DOHH2 (cell line): ENCODE results near the gene ANKRD34B.
"Not testable (repeated sequence)": the region's sequence is repeated elsewhere in the genome, so short reads cannot be mapped to it uniquely, and the experiment has no call there.

Source experiments
- EZH2phosphoT487 ChIP-seq: fragments of 200-600 bp; sonication (generic); IDR thresholded peaks from 2 replicates; pipeline ENCODE4 v1.6.1; 2017; ENCODE audit warnings: borderline replicate concordance, mild to moderate bottlenecking, antibody characterized with exemption, low read length, moderate library complexity, mixed read lengths
- TF ChIP-seq, protein P1 (sequence below): fragments of 200-600 bp; sonication (generic); IDR thresholded peaks from one replicate; pipeline ENCODE4 v1.5.1; 2014; ENCODE audit warnings: antibody characterized with exemption, mild to moderate bottlenecking, low read depth, low read length; ENCODE audit not compliant: poor library complexity, severe bottlenecking

GRCh38 chr5:80580291-80580690 lies 10.2 kb upstream of the ANKRD34B start:
- TF ChIP-seq, protein P1, sequence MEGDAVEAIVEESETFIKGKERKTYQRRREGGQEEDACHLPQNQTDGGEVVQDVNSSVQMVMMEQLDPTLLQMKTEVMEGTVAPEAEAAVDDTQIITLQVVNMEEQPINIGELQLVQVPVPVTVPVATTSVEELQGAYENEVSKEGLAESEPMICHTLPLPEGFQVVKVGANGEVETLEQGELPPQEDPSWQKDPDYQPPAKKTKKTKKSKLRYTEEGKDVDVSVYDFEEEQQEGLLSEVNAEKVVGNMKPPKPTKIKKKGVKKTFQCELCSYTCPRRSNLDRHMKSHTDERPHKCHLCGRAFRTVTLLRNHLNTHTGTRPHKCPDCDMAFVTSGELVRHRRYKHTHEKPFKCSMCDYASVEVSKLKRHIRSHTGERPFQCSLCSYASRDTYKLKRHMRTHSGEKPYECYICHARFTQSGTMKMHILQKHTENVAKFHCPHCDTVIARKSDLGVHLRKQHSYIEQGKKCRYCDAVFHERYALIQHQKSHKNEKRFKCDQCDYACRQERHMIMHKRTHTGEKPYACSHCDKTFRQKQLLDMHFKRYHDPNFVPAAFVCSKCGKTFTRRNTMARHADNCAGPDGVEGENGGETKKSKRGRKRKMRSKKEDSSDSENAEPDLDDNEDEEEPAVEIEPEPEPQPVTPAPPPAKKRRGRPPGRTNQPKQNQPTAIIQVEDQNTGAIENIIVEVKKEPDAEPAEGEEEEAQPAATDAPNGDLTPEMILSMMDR: not testable (repeated sequence)
- TF ChIP-seq EZH2phosphoT487: not testable (repeated sequence)
